Kidney epithelial cell (primary cell): Measurements from ENCODE around the gene LEP. TPM values are rescaled to one million over a fixed set of nuclear protein-coding genes. Genes with fewer than 3 reads are reported as not detected.

ENCODE experiments used
- DNase-seq: peaks from one replicate; pipeline ENCODE4 v3.0.0-alpha.2; 2010; ENCODE audit warnings: low read depth
- H3K27me3 ChIP-seq: 2 replicates; pipeline ENCODE4 v1.6.0; 2011; ENCODE audit warnings: low read length; ENCODE audit not compliant: control insufficient read depth, insufficient read depth
- H3K36me3 ChIP-seq: 2 replicates; pipeline ENCODE4 v1.5.1; 2011; ENCODE audit warnings: low read length; ENCODE audit not compliant: control insufficient read depth, insufficient read depth
- H3K4me3 ChIP-seq: 2 replicates; pipeline ENCODE4 v1.5.1; 2011; ENCODE audit warnings: low read depth, mild to moderate bottlenecking, control low read depth, low read length
- total RNA-seq: library from RNA; depleted of rRNA; stranded (reverse); fragments of >200 nt; gene quantifications from 2 replicates; pipeline ENCODE4 v1.2.3, GENCODE V29; 2015
- TF ChIP-seq, protein P1 (sequence below): IDR thresholded peaks from 2 replicates; pipeline ENCODE4 v1.5.1; 2011; ENCODE audit warnings: mild to moderate bottlenecking, moderate library complexity, low read length, control low read depth, inconsistent platforms; ENCODE audit not compliant: insufficient read depth, poor library complexity, severe bottlenecking

The LEP gene
- total RNA-seq, 1 donor from 2014 or later, result not detected

DNA sequence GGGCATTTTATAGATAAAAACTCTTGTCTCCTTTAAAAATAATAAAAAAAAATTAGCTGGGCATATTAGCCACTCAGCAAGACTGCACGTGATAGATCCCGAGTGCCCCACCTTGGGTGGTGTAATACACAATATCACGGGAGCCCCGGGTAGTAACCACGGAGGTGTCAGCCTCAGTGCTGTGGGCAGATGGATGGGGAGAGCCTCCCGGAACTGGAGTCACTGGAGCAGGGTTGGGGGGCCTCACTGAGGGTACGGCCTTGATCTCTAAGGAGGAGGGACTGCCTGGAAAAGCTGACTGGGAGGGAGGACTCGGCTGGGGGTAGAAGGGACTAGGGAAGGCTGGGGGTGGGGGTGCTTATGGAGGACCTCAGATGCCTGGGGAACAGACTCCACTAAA lies 12.6 kb downstream of the LEP start:
- H3K36me3 ChIP-seq, result no peaks in the 10 kb centered on the region
- peaks cover 9% of the 10 kb centered on the region for H3K27me3 ChIP-seq
- no peak overlapping the region for H3K4me3 ChIP-seq
- TF ChIP-seq, protein P1, sequence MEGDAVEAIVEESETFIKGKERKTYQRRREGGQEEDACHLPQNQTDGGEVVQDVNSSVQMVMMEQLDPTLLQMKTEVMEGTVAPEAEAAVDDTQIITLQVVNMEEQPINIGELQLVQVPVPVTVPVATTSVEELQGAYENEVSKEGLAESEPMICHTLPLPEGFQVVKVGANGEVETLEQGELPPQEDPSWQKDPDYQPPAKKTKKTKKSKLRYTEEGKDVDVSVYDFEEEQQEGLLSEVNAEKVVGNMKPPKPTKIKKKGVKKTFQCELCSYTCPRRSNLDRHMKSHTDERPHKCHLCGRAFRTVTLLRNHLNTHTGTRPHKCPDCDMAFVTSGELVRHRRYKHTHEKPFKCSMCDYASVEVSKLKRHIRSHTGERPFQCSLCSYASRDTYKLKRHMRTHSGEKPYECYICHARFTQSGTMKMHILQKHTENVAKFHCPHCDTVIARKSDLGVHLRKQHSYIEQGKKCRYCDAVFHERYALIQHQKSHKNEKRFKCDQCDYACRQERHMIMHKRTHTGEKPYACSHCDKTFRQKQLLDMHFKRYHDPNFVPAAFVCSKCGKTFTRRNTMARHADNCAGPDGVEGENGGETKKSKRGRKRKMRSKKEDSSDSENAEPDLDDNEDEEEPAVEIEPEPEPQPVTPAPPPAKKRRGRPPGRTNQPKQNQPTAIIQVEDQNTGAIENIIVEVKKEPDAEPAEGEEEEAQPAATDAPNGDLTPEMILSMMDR, result no peak
- no peak for DNase-seq

DNA sequence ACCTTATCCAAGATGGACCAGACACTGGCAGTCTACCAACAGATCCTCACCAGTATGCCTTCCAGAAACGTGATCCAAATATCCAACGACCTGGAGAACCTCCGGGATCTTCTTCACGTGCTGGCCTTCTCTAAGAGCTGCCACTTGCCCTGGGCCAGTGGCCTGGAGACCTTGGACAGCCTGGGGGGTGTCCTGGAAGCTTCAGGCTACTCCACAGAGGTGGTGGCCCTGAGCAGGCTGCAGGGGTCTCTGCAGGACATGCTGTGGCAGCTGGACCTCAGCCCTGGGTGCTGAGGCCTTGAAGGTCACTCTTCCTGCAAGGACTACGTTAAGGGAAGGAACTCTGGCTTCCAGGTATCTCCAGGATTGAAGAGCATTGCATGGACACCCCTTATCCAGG lies 13.4 kb downstream of the LEP start:
- no peak overlapping the region for H3K4me3 ChIP-seq
- DNase-seq, result no peak
- TF ChIP-seq, protein P1, result no peak
- no peaks in the 10 kb centered on the region for H3K36me3 ChIP-seq
- peaks cover 9% of the 10 kb centered on the region for H3K27me3 ChIP-seq

DNA sequence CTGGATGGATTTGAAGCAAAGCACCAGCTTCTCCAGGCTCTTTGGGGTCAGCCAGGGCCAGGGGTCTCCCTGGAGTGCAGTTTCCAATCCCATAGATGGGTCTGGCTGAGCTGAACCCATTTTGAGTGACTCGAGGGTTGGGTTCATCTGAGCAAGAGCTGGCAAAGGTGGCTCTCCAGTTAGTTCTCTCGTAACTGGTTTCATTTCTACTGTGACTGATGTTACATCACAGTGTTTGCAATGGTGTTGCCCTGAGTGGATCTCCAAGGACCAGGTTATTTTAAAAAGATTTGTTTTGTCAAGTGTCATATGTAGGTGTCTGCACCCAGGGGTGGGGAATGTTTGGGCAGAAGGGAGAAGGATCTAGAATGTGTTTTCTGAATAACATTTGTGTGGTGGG lies 14.2 kb downstream of the LEP start:
- H3K36me3 ChIP-seq, result no peaks in the 10 kb centered on the region
- TF ChIP-seq, protein P1, result no peak

DNA sequence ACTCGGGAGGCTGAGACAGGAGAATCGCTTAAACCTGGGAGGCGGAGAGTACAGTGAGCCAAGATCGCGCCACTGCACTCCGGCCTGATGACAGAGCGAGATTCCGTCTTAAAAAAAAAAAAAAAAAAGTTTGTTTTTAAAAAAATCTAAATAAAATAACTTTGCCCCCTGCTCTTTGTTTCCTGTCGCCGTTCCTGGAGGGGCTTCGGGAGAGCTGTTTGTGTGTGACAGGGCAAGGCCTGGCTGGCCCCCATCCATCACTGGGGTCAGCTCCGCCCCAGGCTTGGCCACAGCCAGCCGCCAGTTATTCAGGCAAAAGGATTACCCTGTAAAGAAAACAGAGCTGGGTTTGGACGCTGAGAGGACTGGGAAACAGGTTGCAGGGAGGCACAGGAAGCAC lies 16.4 kb downstream of the LEP start:
- Histone ChIP-seq H3K4me3 (no peak overlapping the region), H3K36me3 (no peaks in the 10 kb centered on the region), H3K27me3 (peaks cover 10% of the 10 kb centered on the region)
- no peak for DNase-seq
- TF ChIP-seq, protein P1, result no peak

More for the DNA sequence above, 14.2 kb downstream of the LEP start:
- Histone ChIP-seq H3K4me3 (no peak overlapping the region), H3K27me3 (peaks cover 9% of the 10 kb centered on the region)
- no peak for DNase-seq

DNA sequence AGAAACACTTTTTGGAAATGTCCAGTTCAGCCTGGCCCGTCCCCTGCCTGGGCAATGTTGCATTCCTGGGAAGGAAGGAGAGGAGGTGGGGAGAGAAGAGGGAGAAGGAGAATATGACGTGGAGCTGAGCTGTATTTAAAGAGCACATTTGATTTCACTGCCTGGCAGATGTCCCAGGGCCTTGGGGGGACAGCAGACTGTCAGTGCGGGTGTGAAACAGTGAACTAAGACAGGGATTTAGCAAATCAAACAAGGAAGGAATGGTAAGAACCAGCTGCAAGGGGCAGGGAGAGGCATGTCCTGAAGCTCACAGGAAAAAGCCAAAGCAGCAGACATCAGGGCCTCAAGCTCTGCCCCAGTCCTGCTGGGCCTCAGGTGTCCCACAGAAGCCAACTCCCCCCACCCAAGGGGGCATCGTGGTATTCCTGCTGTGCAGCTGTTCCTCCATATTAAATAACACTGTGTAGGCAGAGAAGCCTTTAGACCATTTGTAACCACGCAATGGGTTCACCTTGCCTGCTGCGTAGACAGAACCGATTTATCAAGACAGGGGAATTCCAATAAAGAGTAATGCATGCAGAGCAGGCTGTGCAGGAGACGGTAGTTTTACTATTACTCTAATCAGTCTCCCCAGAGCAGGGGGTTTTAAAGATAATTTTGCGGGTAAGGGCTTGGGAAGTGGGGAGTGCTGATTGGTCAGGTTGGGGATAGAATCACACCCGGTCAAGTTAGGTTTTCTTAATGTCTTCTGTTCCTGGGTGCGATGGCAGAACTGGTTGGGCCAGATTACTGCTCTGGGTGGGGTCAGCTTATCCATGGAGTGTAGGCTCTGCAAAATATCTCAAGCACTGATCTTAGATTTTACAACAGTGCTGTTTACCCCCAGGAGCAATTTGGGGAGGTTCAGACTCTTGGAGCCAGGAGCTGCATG lies 18.3 kb downstream of the LEP start:
- no peak overlapping the region for H3K4me3 ChIP-seq
- TF ChIP-seq, protein P1, result no peak
- DNase-seq, result no peak
- peaks cover 17% of the 10 kb centered on the region for H3K27me3 ChIP-seq
- no peaks in the 10 kb centered on the region for H3K36me3 ChIP-seq
